IPS-NIHi7 (cell line): ENCODE data around the gene FOXL1.

Experiments used
- DNase-seq: peaks from one replicate; pipeline ENCODE4 v3.0.0; 2012; ENCODE audit warnings: mixed read lengths; ENCODE audit errors: extremely low spot score

The FOXL1 gene

DNA sequence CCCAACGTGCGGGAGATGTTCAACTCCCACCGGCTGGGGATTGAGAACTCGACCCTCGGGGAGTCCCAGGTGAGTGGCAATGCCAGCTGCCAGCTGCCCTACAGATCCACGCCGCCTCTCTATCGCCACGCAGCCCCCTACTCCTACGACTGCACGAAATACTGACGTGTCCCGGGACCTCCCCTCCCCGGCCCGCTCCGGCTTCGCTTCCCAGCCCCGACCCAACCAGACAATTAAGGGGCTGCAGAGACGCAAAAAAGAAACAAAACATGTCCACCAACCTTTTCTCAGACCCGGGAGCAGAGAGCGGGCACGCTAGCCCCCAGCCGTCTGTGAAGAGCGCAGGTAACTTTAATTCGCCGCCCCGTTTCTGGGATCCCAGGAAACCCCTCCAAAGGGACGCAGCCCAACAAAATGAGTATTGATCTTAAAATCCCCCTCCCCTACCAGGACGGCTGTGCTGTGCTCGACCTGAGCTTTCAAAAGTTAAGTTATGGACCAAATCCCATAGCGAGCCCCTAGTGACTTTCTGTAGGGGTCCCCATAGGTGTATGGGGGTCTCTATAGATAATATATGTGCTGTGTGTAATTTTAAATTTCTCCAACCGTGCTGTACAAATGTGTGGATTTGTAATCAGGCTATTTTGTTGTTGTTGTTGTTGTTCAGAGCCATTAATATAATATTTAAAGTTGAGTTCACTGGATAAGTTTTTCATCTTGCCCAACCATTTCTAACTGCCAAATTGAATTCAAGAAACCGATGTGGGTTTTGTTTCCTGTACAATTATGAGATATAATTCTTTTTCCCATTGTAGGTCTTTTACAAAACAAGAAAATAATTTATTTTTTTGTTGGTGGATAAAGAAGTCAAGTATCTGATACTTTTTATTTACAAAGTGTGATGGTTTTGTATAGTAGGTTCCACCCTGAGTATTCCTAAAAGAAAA, 9.4 kb upstream of the FOXL1 start:
- no peak for DNase-seq

DNA sequence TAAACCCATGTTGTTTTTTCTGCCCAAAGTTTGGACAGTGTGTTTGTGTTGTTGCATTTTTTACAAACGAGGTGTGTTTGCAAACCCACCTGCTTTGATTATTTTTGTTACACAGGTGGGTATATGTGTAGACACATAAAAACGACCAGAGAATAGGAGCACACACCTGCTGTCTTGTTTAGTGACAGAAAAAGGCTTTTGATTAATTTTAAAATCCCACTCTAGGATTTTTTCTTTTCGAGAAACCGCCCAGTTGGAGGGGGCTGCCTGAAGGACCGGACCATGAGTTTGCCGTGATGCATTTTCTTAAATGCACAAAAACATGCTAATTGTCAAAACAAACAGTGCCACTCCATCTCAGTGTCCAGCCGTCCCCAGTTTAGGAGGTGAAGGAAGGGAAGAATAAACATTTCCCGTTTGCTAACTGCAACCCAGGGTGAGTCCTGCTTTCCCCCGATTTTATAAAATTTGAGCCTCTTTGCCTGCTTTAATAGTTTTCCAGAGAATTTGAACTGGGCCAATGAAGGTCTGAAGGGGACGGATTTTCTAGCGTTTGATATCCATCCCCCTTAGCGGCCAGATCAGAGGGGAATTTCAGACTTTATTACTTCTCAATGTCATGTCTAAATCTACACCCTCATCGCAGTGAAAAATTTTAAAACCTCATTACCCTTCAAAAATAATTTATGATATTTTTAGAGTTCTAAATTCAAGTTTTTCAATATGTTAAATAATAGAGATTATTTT, 8.5 kb upstream of the FOXL1 start:
- DNase-seq = no peak

DNA sequence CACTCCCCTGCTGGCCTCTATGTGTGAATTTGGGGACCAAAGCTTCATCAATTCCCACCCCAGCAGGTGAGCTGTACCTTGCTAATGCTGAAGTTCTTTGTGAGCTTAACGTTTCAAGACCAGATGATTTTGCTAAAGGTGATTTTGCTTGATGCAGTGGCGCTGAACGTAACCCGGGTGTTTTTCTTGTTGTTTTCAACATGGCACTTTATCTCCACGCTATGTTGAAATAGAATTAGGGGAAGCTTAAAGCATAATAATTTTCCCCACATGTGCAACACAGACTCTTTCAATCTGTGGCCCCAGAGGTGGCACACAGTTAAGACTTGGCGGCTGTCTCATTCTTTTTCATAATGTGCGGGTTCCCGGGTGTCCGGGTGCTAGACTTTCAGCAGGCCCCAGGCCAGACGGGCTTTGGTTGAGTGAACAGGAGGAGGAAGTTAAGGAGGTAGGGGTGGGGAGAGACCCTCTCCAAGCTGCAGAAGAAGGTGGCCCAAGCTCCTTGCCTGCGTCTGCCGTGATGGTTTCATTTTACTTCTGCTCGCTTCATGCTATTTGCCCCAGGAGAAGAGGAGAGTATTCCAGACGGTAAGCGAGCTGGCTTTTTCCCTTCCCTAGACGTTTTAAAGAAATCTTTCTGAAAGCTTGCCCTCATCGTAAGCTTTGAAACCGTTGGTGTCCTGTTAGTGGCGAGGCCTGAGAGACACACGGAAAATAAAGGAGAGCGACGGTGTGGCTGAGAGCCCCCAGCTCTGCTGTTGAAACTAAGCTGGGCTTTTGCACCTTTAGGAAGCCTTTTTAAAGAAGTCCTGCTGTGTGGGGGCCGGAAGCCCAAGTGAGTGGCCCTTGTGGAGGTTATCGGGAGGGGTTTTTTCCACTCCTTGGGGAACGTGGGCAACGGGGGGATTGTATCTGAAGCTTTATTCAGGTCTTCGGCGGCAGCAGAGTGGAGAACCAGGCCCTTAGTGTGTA, 7.5 kb upstream of the FOXL1 start:
- no peak for DNase-seq

DNA sequence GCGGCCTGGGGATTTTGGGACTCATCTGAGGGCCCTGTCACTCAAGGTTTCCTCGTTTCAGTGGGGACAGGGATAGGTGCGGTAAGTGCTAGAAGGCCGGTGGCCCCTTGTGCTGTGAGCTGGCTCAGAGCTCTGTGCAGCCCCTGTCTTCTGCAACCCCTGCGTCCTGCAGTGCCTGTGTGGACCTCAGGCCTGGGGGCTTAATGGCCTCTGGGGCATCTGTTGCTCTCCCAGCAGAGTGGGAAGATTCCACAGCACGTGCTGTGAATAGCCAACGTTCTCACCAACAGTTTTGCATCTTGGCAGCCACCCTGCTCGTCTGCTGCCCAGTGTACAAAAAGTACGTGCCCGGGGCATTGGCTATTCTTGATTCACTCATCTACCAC, 6.8 kb upstream of the FOXL1 start:
- DNase-seq = no peak

DNA sequence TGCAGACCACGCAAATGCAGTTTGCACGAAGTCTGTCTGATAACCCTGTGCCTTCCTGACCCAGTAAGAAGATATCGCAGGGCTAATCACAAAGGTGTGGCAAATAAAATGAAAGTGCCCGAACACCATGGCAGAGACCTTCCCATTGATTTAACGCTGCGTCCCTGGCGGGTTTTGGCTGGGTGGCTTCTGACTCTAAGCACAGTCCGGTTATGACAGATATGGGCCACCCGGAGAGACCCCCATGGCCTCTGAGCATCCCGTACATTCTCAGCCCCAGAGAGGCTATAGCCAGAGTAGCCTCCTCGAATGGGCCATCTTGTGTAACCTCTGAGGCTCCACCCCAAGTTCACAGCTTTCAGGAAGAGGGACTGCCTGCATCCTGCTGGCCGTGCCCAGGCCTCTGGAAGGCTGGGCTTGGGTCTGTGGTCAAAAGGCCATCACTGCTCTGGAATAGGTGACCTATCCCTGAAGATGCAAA, 6.3 kb upstream of the FOXL1 start:
- no peak for DNase-seq

DNA sequence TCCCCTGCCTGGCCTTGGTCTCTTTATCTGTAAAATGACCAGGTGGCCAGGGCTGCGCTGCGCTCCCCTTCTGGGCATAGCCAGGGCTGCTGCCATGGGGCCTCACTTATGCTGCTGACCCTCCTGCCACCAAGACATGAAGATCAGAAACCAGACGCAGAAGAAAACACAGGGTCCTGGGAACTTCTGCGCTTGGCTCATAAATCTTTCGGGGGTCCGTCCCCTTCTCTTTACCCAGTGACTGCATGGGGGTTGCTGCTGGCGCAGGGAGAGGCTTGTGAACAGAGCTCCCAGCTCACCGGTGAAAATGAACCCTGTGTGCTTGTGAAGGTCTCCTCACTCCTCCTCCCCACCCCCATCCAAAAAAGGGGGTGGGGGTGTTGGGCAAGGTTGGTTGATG, 5.7 kb upstream of the FOXL1 start:
- DNase-seq = no peak

DNA sequence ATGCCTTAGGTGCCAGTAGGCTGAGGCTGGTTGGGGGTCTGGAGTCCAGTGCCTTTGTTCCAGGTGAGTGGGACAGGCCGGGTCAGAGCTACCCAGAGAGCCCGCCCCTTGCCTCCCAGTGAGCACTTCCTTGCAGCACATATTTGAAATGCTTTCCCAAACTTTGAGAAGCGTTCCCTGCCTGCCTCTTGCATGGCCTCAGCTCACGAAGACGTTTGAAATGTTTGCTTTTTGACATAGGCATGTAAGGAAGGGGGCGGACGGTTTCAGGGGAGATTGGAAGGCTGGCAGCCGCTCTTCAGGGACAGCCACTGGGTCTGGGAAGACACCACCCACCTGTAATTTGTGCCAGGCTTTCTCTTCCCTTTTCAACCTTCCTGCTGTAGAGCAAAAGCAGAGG, 5.1 kb upstream of the FOXL1 start:
- no peak for DNase-seq

DNA sequence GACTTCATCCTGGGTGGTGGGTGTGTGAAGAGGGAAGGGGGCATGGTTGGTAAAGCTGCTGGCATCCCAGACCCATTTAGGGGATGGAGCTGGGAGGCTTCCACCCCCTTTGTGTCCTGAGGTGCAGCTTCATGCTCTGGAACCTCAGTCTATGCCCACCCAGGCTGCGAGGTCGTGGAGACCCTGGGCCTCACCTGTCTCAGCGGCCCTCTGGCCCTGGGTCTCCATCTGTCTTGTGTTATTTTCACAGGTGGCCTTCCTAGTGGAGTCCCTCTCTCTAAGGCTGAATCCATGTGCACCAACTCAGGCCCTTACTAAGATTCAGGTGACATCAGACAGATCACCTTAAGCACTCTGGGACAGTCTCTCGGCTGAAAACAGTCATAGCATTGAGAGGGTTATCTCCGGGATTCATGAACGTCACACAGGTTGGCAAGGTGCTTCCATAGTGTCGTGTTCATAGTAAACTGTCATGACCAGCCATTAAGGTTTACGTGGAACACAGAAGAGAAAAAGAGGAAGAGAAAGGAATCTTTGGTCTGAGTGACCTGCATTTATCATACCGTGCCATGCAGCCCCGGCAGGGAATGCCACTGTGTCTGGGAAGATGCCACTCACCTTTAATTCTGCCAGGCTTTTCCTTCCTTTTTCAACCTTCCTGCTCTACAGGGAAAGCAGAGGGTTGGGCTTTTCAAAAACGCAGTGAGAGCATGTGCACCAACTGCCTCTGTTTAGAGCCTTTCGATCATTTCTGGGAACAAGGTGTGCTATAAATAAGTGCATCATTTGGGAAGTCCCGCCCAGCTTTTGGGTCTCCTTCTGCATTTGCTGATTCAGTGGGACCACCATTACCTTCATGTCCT, 4.5 kb upstream of the FOXL1 start:
- no peak for DNase-seq

DNA sequence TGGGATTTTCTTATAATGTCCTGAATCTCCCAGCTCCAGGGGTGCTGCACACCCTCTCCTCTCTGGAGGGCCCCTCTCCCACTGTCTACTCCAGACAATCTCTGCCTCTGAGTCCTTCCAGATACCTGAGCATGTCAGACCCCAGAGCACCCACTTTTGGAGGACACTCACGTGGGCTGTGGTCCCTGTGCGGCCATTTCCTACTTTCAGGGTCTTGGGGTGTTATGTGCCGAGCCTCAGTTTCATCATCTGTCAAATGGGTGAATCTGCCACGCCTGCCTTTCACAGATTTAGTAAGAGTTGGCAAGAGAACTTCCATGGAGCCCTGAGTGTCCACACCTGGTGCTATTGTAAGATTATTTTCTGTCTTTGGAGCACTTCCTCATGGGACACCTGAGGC, 3.7 kb upstream of the FOXL1 start:
- DNase-seq = no peak

DNA sequence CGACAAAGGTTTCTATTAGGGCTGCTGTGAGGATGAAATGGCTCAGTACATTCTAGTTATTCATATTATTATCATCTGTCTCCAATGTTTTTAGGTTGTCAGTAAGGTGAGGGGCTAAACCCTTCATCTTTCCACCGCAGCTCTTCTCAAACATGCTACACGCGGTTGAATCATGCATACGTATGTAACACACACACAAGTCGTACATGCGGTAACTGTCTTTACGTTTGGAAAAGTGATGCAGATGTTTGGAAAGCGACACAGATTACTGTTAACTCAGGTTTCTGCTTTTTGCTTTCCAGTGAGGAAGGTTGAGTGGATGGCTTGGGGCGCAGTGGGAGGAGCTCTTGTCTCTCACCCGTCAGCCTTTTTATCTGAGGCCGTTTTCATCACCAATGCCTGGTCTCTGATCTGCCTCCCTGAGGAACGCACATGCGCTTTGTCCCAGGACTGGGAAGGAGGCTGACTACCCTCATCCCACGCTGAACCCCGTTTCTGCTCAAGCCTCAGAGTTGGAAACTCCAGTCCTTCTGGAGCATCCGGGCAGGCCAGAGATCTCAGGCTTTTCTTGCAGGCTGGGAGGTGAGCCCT, 3.2 kb upstream of the FOXL1 start:
- DNase-seq = no peak

DNA sequence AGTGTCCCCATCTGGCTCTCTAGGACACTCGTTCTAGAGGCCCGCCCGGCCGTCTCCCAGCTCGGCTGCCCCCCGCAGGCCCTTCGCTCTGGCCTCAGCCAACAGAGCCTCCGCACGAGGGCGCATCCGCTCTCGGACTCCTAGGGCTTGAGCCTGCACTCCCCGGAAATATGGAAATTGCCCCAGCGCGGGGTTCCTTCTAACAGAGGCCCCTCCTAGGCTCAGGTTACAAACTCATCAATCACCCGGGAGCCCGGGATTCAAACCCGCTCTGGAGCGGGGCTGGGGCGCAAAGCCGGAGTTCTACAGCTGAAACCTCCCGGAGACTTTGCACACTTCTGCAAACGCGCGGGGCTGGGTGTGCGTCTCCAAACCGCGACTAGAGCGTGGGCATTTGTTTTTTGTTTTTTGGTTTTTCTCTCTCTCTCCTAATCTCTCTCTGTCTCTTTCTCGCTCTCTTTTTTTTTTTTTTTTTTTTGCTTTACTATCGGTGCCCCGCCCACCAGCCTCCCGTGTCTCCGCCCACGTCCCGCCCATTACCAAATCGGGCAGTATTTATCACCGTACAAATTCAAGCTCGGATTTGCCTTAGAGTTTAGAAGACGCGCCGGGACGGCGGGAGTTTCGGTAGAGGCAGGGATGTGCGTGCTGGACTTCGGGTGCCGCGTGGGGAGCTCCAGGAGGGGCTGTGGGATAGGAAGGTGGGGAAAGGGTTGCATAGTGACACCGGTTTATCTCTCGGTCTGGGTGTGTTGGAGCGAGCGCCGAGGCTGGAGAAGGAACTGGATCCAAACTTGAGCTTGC, 2.4 kb upstream of the FOXL1 start:
- peak; percentile 90 for DNase-seq

DNA sequence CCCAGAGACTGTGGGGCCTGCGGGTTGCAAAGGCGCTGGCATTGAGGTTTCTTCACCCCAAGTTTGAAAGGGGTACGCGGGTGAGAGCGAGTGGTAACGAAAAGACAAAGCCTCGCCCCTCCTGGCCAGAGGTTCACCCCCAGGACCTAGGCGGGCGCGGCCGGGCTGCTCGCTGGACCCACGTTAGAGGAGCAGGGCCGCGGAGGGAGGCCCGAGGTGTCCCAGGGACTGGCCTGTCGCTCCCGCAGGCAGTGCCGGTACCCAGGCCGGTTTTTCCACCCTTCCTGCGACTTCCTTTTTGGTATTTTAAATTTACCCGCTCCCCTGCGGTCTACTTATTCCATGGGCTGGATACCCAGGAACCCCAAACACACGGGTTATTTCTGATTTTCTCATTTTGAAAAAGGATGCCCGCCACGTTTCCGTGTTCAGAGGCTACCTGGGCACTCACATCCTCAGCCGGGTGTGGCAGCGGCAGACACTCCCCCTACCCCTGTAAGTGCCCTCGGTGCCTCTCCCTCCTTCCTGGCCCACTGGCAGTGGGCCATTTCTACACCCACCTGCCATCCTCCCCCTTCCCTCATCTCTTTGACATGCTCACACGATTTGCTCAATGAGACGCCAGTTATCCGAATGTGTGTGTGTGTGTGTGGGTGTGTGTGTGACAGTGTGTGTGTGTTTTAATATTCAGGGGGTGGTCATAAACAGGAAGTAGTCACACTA, 1.6 kb upstream of the FOXL1 start:
- no peak for DNase-seq

DNA sequence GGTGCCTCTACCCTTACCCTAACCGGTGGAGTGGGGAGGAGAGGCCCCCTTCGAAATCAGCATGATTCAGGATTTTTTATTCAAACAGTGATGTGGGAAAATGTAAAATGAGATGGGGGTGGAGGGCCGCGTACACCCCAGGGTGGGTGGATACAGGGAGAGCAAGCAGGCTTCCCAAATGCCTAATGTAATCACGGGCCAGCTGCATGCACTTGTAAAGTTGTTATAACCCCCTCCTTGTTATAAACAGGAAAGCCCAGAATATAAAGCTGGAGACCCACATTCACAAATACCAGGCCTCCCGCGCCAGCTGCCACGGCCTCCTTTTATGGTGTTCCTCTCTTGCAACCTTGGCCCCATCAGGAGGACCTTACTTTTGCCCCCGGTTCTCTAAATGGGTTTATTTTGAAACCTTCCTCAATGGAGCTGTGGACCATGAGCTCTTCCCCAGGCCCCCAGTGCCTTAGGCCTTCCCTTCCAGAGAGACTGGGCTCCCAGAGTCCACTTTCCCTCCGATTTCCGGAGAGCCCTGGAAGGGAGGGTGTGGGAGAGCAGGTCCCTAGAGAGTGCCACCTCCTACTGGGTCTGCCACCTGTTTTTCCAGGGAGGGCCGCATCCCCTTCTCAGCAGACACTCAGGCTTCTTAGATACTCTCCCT, 906 bp upstream of the FOXL1 start:
- DNase-seq = no peak

DNA sequence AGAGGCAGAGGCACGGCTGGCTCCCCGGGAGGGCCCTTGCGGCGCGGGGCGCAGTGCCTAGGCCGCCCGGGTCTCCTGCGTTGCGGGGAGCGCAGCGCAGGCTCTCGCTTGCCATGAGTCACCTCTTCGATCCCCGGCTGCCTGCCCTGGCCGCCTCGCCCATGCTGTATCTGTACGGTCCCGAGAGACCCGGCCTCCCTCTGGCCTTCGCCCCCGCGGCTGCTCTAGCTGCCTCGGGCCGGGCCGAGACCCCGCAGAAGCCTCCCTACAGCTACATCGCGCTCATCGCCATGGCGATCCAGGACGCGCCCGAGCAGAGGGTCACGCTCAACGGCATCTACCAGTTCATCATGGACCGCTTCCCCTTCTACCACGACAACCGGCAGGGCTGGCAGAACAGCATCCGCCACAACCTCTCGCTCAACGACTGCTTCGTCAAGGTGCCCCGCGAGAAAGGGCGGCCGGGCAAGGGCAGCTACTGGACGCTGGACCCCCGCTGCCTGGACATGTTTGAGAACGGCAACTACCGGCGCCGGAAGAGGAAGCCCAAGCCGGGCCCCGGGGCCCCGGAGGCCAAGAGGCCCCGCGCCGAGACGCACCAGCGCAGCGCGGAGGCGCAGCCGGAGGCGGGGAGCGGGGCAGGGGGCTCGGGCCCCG, 390 bp downstream of the FOXL1 start:
- DNase-seq = peak; percentile 53

DNA sequence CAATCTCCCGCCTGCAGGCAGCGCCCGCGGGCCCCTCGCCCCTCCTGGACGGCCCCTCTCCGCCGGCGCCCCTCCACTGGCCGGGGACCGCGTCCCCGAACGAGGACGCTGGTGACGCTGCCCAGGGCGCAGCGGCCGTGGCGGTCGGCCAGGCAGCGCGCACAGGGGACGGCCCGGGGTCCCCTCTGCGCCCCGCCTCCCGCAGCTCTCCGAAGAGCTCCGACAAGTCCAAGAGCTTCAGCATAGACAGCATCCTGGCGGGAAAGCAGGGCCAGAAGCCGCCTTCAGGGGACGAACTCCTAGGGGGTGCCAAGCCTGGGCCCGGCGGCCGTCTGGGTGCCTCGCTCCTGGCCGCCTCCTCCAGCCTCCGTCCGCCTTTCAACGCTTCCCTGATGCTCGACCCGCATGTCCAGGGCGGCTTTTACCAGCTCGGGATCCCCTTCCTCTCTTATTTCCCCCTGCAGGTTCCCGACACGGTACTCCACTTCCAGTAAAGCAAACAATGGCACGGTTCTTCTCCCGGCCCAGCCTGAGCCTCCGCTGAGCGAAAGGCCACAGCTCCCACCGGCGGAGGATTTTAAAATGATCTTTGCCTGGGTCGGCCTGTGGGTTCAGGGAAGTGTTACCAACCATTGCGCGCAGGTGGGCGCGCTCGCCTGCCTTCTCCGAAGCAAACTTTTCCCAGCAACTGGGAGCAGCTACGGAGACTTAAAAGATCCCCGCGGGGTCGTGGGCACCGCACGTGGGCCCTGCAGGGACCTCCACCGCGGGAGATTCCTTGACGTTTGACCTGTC, 1.1 kb downstream of the FOXL1 start:
- no peak for DNase-seq

DNA sequence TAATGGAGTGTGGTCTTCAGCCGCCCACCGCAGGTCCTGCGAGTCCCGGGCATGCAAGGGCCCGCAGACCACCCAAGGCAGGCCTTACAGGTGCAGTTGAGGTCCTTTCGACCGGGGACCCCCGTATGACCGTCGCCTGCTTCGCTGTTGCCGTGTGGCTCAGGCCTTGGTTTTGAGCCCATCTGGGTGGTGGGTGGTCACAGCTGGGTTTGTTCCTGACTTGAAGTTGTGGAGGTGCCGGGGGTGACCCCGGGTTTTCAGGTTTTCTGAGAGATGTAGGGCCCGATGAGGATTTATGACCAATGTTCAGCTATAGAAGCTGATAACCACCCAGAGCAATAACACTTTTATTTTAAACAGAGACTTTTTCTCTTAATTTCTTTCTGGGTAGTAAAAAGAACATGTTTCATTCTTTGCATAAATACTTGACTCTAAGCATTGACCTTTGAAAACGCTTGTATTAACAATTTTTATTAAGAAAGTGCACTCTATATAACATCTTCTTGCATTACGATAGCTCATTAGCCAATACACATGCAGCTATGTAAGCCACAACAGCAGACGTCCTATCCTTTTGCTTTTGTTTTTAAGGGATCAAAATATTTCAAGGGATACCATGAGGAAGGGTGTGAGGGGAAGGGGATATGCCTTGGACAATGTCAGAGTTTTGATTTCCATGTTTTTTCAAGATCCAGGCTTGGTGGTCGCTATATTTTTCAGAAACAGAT, 1.9 kb downstream of the FOXL1 start:
- DNase-seq = no peak
